HUDEP-2 (cell line): Measurements from ENCODE around the gene MSMB.
"Not testable (repeated sequence)": the region's sequence is repeated elsewhere in the genome, so short reads cannot be mapped to it uniquely, and the experiment has no call there.

Experiments
- DNase-seq, 76 experiments: peaks; one replicate each; lab custom pipeline; 2025; ENCODE audit not compliant: unreplicated experiment in 76 of 76; lab: John Stamatoyannopoulos, UW

The MSMB gene

GRCh38 chr10:46070749-46071148, 24.7 kb upstream of the MSMB start:
- no peak for DNase-seq

- DNase-seq, result no peak
These were observed 23.8 kb upstream of the MSMB start for GRCh38 chr10:46069771-46070463.

- no peak for DNase-seq
These were observed 22.8 kb upstream of the MSMB start for GRCh38 chr10:46068905-46069304.

DNA sequence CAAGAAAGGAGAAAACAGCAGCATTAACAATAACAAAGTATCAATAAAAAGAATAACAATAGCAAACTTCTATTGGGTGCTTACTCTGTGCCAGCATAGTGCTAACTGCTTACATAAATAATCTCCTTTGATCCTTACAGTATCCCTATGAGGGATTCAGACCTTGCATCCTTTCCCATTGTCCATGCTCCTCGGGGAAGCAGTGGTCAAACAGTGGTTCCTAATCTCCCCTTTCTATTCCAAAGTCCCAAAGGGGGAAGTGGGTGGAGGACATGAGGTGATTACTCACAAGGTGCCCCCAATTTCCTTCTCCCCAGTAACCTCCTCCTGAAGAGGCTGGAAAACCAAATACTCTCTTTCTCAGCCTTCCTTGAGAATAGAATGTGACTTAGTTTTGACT, 22.0 kb upstream of the MSMB start:
- DNase-seq, result no peak

DNA sequence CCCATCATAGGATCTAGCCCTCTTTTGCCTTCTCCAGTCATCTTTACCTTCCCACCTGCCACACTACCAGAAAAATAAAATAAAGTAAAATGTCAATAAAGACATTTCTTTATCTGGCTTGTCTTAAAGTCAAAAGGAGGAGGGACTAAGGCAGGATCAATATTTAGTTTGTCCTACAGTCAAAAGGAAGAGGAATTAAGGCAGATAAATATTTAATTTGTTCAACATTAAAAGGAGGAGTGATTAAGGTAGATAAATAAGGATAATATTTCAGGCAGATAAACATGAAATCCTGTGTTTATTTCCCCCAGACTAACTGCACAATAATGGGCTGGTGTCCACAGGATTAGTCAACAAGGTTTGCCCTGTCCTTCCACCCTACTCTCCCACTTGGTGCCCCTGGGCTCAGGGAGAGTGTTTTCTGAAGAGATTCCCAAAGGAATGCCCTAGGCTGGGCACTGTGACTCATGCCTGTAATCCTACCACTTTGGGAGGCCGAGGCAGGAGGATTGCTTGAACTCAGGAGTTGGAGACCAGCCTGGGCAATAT, 18.3 kb upstream of the MSMB start:
- no peak for DNase-seq

GRCh38 chr10:46062723-46063428, 16.8 kb upstream of the MSMB start:
- DNase-seq, result no peak

DNA sequence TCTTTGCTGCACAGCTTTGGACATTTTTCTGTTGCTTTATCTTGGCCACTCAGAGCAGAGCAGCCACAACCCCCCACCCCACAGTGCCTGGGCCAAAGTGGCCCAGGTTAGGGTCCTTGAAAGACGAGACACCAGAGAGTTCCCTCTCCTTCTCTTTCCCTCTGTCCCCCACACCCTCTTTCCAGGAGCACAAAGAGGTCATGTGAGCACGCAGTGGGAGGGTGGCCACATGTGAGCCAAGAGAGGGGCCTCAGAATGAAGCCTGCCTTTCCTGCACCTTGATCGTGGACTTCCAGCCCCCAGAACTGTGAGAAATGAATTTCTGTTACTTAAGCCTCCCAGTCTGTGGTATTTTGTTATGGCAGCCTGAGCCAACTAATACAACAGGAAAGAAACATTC, 14.6 kb upstream of the MSMB start:
- DNase-seq, result no peak

DNA sequence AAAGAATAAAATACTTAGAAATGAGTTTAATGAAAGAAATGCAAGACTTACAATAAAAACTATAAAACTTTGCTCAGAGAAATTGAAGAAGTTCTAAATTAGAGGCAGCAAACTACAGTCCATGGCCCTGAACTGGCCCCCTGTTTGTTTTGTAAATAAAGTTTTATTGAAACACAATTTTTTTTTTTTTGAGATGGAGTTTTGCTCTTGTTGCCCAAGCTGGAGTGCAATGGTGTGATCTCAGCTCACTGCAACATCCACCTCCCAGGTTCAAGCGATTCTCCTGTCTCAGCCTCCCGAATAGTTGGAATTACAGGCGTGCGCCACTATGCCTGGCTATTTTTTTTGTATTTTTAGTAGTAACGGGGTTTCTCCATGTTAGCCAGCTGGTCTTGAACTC, 11.9 kb upstream of the MSMB start:
- DNase-seq, result not testable (repeated sequence)

DNA sequence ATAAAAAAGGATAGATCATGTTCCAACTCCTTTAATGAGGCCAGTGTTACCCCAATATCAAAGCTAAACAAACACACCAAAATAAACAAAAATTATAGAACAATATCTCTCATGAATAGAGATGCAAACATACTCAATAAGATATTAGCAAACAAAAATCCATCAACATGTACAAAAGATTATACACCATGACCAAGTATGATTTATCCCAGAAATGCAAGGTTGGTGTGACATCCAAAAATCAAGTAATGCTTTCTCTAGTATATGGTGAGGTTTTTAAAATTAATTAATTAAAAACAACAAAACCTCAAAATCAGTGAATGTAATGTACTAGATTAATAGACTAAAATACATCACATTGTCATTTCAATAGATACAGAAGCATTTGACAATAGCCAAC, 11.0 kb upstream of the MSMB start:
- DNase-seq, result no peak

DNA sequence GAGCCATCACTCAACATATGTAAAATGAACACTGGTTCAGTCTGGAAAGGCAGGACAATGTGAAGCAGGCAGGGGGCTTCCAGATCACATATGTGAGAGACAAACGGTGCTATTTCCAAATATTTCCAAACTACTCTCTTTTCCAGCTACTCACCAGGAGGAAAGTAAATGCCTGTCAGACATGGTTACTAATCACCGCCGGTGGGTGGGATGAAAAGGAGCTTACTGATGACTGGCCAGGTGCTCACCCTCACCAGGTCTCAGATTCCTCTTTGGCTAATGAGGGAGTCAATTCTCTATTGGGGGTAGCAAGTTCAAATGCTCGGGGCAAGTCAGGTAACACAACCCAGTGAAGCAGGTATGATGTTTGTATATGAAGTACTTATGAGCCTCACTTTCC, 9.7 kb upstream of the MSMB start:
- DNase-seq, result no peak

DNA sequence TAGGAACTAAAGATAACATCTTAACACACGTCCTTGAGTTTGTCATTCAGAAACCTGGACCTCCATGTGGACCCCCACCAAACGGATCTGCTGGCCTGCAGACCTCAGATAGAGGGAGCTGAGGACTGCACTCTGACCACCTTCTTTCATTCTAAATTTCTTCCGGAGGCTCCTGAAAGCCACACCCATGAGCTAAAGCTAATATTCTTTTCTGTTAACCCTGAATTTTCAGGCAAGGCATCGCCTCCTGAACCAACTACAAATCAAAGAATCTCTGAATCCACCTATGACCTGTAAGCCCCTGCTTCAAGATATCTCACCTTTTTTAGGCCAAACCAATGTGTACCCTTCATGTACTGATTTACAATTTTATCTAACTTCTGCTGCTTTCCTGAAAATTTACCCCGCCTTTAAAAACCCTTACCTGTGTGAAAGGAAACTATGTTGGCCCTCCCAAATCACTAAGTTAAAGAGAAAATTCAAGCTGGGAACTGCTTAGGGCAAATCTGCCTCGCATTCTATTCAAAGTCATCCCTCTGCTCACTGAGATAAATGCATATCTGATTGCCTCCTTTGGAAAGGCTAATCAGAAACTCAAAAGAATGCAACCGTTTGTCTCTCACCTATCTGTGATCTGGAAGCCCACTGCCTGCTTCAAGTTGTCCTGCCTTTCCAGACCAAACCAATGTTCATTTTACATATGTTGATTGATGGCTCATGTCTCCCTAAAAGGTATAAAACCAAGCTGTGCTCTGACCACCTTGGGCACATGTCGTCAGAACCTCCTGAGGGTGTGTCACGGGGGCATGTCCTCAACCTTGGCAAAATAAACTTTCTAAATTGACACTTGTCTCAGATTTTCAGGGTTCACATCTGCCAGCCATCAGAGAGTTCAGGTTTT, 7.7 kb upstream of the MSMB start:
- no peak for DNase-seq

- DNase-seq, result no peak
These were observed 6.8 kb upstream of the MSMB start for GRCh38 chr10:46052791-46053375.

DNA sequence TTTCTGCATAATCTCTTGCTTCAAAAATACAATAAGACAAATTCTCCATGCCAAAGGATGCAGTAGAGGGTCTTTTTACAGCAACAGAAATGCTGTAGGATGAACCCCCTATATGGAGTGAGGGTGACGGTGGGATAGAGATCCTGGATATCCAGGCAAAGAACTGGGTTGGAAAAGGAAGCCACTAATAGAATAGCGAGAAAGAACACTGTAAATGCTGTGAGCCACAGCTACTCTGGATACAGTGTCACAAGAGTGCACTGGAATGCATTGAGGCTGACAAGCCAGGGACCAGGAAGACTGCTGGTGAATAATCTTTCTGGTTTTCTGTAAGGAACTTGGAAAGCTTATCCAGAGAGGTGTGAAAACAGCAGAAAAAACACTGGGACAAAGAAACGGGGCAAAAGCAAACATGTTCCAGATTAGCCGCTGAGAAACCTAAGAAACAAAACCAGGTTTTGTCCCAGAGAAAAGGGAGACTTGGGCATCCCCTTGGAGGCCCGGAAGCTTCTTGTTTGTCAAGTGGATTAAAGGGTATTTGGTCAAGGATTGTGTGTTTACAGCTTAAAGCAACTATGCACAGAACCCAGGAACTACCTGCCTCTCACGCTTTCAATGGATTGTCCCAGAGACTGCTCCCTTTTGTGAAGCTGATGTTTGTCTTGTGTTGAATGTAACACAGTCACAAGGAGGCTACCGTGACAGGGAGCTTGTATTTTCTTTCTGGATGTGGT, 6.2 kb upstream of the MSMB start:
- DNase-seq, result no peak

- DNase-seq, result no peak
These were observed 5.0 kb upstream of the MSMB start for GRCh38 chr10:46050941-46051623.

DNA sequence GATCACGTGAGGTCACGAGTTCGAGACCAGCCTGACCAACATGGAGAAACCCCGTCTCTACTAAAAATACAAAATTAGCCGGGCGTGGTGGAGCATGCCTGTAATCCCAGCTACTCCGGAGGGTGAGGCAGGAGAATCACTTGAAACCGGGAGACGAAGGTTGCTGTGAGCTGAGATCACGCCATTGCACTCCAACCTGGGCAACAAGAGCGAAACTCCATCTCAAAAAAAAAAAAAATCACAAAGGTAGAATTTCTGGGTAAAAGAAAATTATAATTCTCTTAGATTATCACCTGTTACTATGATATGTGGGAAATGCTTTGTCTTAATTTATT, 3.4 kb upstream of the MSMB start:
- not testable (repeated sequence) for DNase-seq

- no peak for DNase-seq
These were observed 2.1 kb upstream of the MSMB start for GRCh38 chr10:46048152-46048551.

GRCh38 chr10:46042527-46042926, 3.5 kb downstream of the MSMB start:
- no peak for DNase-seq

DNA sequence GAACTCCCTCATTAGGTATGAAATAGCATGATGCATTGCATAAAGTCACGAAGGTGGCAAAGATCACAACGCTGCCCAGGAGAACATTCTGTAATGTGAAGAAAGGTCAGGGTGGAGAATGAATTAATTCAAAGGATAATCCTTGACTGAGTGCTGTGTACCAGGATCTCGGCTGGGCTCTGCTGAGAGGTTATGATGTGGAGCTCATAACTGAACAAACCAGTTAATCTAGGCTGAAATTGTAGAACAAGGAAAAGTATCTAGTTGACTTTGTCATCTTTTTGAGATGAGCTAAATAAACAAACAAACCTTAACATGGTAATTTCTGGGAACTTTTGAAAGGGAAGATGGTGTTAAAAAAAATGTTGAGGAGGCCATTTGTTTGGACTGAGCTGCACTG, 6.1 kb downstream of the MSMB start:
- DNase-seq, result no peak

- DNase-seq, result no peak
These were observed 8.8 kb downstream of the MSMB start for GRCh38 chr10:46037107-46037825.
